Naive B cell (primary cell): ENCODE data around the gene COL15A1. TPM values are rescaled to one million over a fixed set of nuclear protein-coding genes. Genes with fewer than 3 reads are reported as not detected.
A peak's percentile ranks its signal among the peaks of the same experiment; 100 is the strongest.

Experiments
- ATAC-seq, 2 donors: fragments of 150-1000 bp; cut with Tn5 transposase; 2 replicates each; pipeline ENCODE4 v1.10.0; 2021; ENCODE audit warnings: low read depth in 2 of 2, mild to moderate bottlenecking in 2 of 2, moderate library complexity in 2 of 2
- DNase-seq: peaks from one replicate; pipeline ENCODE4 v3.0.0; 2022
- H3K27ac Mint-ChIP-seq, 6 donors: one replicate each; pipeline ENCODE4 v1.8.0; 2020 to 2022; ENCODE audit warnings: mild to moderate bottlenecking in 6 of 6, mixed read lengths in 6 of 6, moderate library complexity in 5 of 6, inconsistent platforms in 2 of 6
- H3K27me3 Mint-ChIP-seq, 3 donors: one replicate each; pipeline ENCODE4 v1.8.0; 2021 to 2022; ENCODE audit warnings: mixed read lengths in 3 of 3, mild to moderate bottlenecking in 1 of 3
- H3K36me3 Mint-ChIP-seq, 2 donors: one replicate each; pipeline ENCODE4 v1.8.0; 2020 to 2022; ENCODE audit warnings: mixed read lengths in 2 of 2, inconsistent platforms in 1 of 2, mild to moderate bottlenecking in 1 of 2
- H3K4me1 Mint-ChIP-seq, 3 donors: one replicate each; pipeline ENCODE4 v1.8.0; 2020 to 2022; ENCODE audit warnings: mixed read lengths in 3 of 3, inconsistent platforms in 1 of 3, mild to moderate bottlenecking in 1 of 3, moderate library complexity in 1 of 3
- H3K4me3 Mint-ChIP-seq, 8 donors: one replicate each; pipeline ENCODE4 v1.8.0; 2020 to 2022; ENCODE audit warnings: mild to moderate bottlenecking in 8 of 8, mixed read lengths in 8 of 8, moderate library complexity in 8 of 8, inconsistent platforms in 2 of 8
- H3K9me3 Mint-ChIP-seq, 7 donors: one replicate each; pipeline ENCODE4 v1.8.0; 2020 to 2022; ENCODE audit warnings: mixed read lengths in 7 of 7, mild to moderate bottlenecking in 5 of 7, inconsistent platforms in 2 of 7, moderate library complexity in 1 of 7
- polyA plus RNA-seq, 6 donors: library from polyadenylated mRNA; unstranded; fragments of 300-500 nt; fragmentation: Illumina TruSeq; gene quantifications; one replicate each; pipeline ENCODE4 v1.2.3, GENCODE V29; 2021; ENCODE audit warnings: low read depth in 6 of 6

COL15A1 gene
- polyA plus RNA-seq, 6 donors from 2014 or later, result not detected

DNA sequence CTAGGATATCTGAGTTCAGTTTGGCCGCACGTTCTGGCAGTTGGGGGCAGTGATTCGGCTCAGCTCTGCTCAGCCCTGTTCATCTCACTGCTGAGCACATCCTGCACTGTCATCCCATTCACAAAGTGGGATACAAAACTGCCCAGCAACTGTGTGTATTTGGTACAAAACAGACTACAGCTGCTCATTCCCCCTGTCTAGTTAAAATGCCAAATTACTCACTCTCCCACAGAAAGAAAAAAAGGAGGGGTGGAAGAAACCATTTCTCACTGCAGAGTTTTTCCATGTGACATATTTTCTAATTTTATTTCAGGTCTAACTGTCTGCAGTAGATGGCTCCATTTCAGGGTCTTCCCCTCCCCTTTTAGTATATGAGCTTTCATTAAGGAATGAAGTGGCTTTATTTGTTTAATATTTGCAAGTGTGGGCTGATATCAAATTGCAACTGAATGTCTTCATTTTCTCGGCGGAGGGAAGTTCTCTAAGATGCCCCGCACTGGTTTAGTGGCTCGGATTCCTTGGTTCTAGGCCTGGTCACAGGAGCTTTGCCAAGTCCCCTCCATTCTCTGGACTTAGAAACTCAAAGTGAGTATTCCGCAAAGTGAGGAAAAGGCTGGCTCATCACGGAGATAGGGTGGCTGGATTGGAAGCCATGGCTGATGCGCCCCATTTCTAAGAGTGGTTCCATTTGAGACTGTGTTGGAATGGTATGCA, 14.7 kb downstream of the COL15A1 start:
- Mint-ChIP-seq H3K36me3 (peaks cover 5 to 12% of the 10 kb centered on the region in 2 donors), H3K4me1 (no peaks in the 10 kb centered on the region), H3K4me3 (no peak overlapping the region), H3K9me3 (peaks cover under 1 to 12% (median 10%) of the 10 kb centered on the region in 7 donors), H3K27me3 (peaks cover 27 to 45% (median 34%) of the 10 kb centered on the region in 3 donors), H3K27ac (no peak overlapping the region)
- DNase-seq (no peak), ATAC-seq (no peak)

DNA sequence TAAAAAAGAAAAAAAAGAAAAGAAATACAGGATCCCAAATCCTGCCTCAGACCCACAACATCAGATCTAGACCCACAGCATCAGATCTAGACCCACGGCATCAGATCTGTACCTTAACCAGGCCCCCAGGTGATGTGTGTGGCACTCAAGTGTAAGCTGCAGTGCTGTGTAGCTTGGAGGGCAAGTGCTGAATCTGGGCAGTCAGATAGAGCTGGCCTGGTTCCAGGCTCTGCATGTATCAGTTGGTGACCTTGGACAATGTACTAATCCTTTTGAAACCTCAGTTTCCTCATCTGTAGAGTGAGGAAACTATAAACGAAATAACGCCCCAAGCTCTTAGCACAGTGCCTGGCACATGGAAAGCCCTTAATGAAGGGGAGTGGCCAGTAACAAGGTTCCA, 16.7 kb downstream of the COL15A1 start:
- DNase-seq (no peak), ATAC-seq (no peak)
- H3K9me3 Mint-ChIP-seq, result peaks cover 0 to 12% (median 10%) of the 10 kb centered on the region in 7 donors
- H3K4me1 Mint-ChIP-seq, result no peaks in the 10 kb centered on the region
- no peak overlapping the region for H3K4me3 Mint-ChIP-seq
- H3K27me3 Mint-ChIP-seq, result peaks cover 11 to 32% (median 28%) of the 10 kb centered on the region in 3 donors
- H3K27ac Mint-ChIP-seq, result no peak overlapping the region
- peaks cover 5 to 12% of the 10 kb centered on the region in 2 donors for H3K36me3 Mint-ChIP-seq

DNA sequence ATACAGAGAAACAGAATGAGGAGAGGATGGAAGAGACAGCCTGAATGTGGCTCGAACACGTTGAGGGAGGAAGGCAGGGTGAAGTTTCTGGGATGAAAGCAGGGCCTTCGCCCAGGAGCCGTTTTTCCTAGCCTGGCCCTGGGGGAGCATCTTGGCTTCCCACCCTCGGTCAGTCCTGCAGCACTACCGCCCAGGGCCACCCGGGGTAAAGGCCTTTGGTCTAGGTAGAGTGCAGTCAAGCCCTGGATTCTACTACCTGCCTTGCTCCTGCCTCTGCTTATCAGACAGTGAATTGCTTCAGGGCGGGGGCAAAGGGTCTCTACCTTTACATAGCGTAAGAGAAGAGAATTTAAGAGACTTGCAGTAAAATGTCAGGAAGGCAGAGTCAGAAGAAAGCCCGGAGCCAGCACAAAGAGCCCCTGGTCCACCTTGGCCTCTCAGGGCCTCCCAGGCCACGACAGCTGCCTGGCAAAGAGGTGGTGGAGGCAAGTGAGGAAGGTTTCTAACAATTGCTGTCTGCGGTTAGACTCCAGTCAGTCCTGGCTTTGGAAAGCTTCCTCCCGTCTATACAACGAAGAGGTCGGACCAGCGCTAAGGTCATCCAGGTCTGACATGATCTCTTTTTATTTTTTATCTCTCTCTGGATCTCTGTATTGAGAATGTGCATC, 17.9 kb downstream of the COL15A1 start:
- peaks cover 10 to 32% (median 28%) of the 10 kb centered on the region in 3 donors for H3K27me3 Mint-ChIP-seq
- no peak overlapping the region for H3K27ac Mint-ChIP-seq
- DNase-seq (no peak), ATAC-seq (no peak)
- H3K36me3 Mint-ChIP-seq, result peaks cover 5 to 12% of the 10 kb centered on the region in 2 donors
- no peak overlapping the region for H3K4me3 Mint-ChIP-seq
- no peaks in the 10 kb centered on the region for H3K4me1 Mint-ChIP-seq
- H3K9me3 Mint-ChIP-seq, result peaks cover 0 to 12% (median 8%) of the 10 kb centered on the region in 7 donors

DNA sequence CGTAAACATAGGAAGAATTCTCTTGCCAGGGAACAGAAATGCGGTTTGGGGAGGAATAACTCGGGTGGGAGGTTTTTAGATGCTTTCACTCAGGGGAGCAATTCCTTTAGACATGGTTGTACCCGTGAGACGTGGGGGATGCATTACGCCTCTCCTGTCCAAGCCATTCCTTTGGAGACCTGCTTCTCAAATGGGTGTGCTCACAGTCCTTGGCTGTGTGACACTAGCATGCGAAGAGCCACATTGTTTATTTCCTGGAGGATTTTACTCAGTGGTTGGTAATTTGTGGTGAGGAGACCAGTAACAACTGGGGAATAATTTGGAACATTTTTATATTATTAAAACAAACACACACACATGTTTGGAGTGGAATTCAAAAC, 18.5 kb downstream of the COL15A1 start:
- Mint-ChIP-seq H3K27ac (peak overlapping the region in 1 of 6 donors; percentile 69), H3K9me3 (peaks cover 0 to 7% (median 4%) of the 10 kb centered on the region in 7 donors), H3K4me1 (no peaks in the 10 kb centered on the region), H3K36me3 (peaks cover 5 to 7% of the 10 kb centered on the region in 2 donors), H3K27me3 (peaks cover 14 to 32% (median 28%) of the 10 kb centered on the region in 3 donors), H3K4me3 (no peak overlapping the region)
- no peak for ATAC-seq
- no peak for DNase-seq

DNA sequence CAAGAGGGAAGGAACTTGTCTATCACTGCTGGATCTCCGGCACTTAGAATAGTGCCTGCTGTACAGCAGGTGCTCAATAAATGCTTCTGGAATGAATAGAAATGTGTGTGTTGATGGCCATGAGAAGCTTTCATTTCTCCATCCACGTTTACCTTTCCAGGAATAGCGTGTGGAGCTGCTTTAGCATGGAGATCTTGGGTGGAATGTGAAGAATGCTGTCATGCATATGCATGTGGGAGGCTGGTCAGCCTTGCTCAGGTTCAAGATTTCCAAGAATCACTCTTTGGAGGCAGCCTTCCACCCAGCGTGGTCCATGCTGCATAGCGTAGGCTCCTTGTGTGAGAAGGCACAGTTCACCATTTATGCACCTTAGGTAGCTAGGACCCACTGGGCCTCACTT, 19.2 kb downstream of the COL15A1 start:
- Mint-ChIP-seq H3K27me3 (peaks cover 14 to 32% (median 26%) of the 10 kb centered on the region in 3 donors), H3K4me3 (no peak overlapping the region), H3K9me3 (peaks cover 0 to 3% (median under 1%) of the 10 kb centered on the region in 7 donors), H3K27ac (peak overlapping the region in 1 of 6 donors; percentile 8), H3K4me1 (no peaks in the 10 kb centered on the region), H3K36me3 (peaks cover under 1 to 5% of the 10 kb centered on the region in 2 donors)
- no peak for DNase-seq
- ATAC-seq, result no peak

DNA sequence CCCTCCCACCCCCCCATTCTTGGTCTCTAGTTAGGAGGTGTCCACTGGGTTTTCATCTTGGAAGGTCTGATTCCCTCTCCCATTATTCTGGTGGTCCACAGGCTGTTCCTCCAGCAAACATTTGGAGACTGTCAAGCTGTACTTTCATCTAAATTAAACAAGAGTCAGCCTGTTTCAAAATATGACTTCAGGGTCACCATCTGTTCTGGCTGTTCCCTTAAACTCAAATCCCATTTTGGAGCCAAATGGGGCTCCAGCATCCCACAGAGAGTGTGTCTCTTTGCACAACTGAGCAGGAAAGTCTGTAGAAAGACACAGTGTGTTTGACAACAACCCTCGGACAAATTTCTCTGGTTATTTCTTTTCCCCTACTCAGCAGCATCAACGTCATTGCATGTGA, 20.5 kb downstream of the COL15A1 start:
- no peak overlapping the region for H3K4me3 Mint-ChIP-seq
- H3K9me3 Mint-ChIP-seq, result no peaks in the 10 kb centered on the region
- DNase-seq (no peak), ATAC-seq (no peak)
- H3K4me1 Mint-ChIP-seq, result no peaks in the 10 kb centered on the region
- H3K36me3 Mint-ChIP-seq, result no peaks in the 10 kb centered on the region
- H3K27me3 Mint-ChIP-seq, result peaks cover 14 to 31% (median 22%) of the 10 kb centered on the region in 3 donors
- H3K27ac Mint-ChIP-seq, result no peak overlapping the region

DNA sequence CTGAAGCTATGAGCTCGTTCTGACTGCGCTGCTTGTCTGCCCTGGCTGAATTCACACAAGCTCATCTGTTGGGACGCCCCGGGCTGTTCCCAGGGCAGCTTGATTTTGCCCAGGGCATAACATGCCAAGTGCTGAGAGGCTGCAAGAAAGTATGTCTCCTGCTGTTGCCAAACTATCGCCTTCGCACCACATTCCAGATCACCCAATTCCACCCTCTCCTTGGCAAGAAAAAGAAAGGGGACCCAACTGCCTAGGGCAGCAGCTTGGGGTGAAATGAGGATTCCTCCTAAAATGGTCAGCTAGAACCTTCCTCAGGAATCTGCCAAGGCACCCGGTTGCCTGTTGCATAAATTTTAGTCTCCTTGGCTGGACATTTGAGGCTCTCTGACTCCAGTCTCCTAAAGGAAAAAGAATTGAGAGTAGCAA, 21.2 kb downstream of the COL15A1 start:
- Mint-ChIP-seq H3K36me3 (no peaks in the 10 kb centered on the region), H3K27ac (peak overlapping the region in 1 of 6 donors; percentile 24), H3K4me3 (no peak overlapping the region), H3K4me1 (no peaks in the 10 kb centered on the region), H3K9me3 (no peaks in the 10 kb centered on the region), H3K27me3 (peaks cover 8 to 24% (median 15%) of the 10 kb centered on the region in 3 donors)
- DNase-seq (no peak), ATAC-seq (no peak)

DNA sequence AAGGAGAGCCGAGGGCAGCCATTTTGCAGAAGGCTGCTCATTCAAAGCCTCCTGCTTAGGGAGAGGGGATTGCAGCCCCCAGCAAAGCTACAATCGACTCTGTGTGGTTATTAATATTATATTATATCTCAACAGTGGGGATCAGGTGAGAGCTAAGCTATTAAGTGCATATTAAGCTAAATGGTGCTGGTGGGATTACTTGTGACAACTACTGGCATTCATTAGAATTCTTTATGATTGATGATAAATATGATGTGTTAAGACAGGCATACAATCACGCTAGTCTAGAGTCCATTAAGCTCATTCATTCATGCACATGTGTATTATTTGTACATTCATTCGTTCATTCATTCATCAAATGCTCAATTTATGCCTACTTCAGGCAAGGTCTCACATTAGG, 23.0 kb downstream of the COL15A1 start:
- Mint-ChIP-seq H3K9me3 (no peaks in the 10 kb centered on the region), H3K36me3 (no peaks in the 10 kb centered on the region), H3K4me1 (no peaks in the 10 kb centered on the region), H3K27ac (no peak overlapping the region), H3K27me3 (peaks cover 9 to 16% (median 13%) of the 10 kb centered on the region in 3 donors), H3K4me3 (no peak overlapping the region)
- ATAC-seq (no peak), DNase-seq (no peak)

DNA sequence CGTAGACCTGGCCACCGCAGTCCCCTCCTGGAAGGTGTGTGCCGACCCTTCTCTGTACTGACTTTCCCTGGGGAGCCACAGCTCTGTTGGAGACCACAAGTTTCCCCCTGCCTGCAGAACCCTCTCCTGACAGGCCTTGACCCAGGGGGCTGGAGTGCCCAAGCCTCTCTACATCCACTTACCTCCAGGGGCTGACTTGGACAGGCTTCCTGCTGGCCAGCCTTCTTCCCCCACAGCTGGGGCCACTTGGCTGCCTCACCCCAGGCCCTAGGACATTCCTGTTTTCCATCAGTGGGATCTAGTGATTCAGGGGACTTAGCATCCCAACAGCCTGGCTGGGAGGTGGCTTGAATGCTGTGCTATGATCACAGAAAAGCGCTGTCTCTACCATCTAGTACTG, 23.6 kb downstream of the COL15A1 start:
- Mint-ChIP-seq H3K9me3 (no peaks in the 10 kb centered on the region), H3K4me3 (no peak overlapping the region), H3K27ac (no peak overlapping the region), H3K27me3 (peaks cover 9 to 18% (median 9%) of the 10 kb centered on the region in 3 donors), H3K4me1 (no peaks in the 10 kb centered on the region), H3K36me3 (no peaks in the 10 kb centered on the region)
- DNase-seq (no peak), ATAC-seq (no peak)

DNA sequence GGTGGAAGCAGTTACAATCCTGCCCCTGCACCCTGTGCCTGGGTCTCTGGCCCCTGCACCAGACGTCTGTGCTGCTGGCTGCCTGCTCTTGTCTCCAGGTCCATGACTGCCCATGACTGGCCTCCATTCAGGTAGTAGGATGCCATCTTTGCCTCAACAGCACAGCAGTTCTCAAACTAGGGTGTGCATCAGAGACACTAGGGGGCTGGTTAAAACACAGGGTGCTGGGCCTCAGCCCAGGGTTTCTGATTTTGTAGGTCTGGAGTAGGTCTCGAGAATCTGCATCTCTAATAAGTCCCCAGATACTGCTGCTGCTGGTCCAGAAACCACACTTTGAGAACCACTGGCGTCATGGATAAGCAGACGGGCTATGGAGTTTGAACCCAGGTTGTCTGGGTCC, 24.0 kb downstream of the COL15A1 start:
- ATAC-seq (no peak), DNase-seq (no peak)
- H3K4me3 Mint-ChIP-seq, result no peak overlapping the region
- H3K4me1 Mint-ChIP-seq, result no peaks in the 10 kb centered on the region
- peaks cover 7 to 21% (median 9%) of the 10 kb centered on the region in 3 donors for H3K27me3 Mint-ChIP-seq
- no peaks in the 10 kb centered on the region for H3K9me3 Mint-ChIP-seq
- H3K36me3 Mint-ChIP-seq, result no peaks in the 10 kb centered on the region
- no peak overlapping the region for H3K27ac Mint-ChIP-seq

DNA sequence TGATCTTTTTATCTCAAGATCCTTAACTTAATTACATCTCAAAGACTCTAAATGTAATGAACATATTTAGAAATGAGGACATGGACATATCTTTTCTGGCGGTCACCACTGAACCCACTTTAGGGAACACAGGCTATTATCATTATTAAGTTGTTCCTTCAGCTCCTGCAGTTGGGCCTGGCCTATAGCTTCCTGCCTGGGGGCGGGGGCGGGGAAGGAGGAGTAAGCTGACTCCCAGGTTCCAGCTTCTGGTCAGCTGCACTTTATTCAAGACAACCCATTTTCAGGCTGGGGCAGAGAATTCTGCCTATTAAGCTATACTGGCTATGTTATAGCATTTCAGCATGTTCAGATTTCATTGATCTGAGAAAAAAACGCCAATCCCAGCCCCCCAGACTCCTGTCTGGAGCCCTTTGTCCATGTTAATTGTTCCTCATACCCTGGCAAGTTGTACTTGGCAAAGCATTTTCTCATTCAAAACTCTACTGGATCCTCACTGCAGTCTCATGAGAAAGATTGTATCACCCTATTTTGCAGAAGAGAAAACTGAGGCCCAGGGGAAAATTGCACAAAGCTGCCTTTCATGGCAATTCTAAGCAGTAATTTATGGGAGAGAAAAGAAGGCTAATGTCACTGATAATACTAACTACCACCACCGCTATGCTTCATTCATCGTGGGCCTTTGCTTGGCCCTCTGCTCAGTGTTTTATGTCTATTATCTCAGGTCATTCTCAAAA, 25.1 kb downstream of the COL15A1 start:
- Mint-ChIP-seq H3K27me3 (peaks cover 9 to 26% (median 17%) of the 10 kb centered on the region in 3 donors), H3K4me3 (no peak overlapping the region), H3K9me3 (no peaks in the 10 kb centered on the region), H3K27ac (peak overlapping the region in 1 of 6 donors; percentile 33), H3K36me3 (no peaks in the 10 kb centered on the region), H3K4me1 (no peaks in the 10 kb centered on the region)
- no peak for DNase-seq
- ATAC-seq, result no peak

DNA sequence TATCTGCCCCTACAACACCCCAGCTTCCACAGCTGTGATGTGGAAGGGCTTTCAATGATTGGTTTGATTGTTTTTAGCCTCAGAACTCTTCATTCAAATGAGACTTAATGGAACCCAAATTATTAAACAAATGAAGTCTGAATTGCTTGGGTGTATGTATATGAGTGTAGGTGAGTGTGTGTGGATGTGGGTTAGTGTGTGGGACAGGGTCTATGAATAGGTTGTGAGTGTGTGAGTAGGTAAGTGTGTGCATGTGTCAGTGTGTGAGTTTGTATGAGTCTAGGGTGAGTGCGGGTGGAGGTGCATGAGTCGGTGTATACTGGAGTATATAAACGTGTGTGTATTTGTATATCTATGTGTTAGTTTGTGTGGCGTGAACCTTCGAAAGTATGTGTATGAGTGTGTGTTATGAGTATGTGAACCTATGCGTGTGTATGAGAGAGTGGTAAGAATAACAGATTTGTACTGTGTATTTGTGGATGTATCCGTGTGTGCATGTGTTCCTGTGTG, 26.9 kb downstream of the COL15A1 start:
- Mint-ChIP-seq H3K9me3 (no peaks in the 10 kb centered on the region), H3K4me1 (peaks cover 0 to 4% (median 0%) of the 10 kb centered on the region in 3 donors), H3K27me3 (peaks cover 12 to 33% (median 23%) of the 10 kb centered on the region in 3 donors), H3K36me3 (no peaks in the 10 kb centered on the region), H3K27ac (no peak overlapping the region), H3K4me3 (no peak overlapping the region)
- DNase-seq (no peak), ATAC-seq (no peak)

DNA sequence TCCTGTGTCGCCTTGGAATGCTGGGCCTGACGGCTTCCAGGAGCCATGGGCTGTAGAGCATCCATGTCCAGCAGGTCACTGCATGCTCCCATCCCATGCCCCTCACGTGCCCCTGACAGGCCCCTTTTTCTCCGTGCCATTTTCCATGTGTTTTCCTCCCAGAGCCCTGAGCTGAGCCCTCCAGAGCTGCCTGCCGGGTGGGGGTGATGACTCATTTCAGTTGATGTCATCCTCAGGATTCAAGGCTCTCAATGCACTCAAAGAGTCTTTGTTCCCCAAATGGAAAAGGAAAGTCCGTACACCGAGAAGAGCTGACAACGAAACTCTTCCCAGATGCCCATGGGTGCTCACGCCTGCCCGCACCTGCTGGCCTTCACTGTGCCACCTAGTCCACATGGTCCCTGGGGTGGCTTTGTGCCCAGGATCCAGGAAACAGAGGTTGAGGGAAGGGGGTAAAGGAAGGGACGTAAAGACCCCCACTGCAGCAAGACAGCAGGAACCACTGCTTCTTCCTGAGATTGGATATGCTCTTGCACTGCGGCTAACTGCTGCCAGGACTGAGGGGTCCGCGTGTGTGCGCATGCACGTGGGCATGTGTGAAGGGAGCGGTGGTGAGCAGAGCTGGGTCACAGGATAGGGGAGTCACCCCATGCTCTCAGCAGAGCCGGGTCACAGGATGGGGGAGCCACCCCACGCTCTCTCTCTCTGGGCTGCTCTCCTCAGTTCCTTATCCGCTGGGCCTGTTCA, 27.6 kb downstream of the COL15A1 start:
- DNase-seq (no peak), ATAC-seq (no peak)
- Mint-ChIP-seq H3K9me3 (no peaks in the 10 kb centered on the region), H3K27me3 (peaks cover 18 to 40% (median 23%) of the 10 kb centered on the region in 3 donors), H3K27ac (no peak overlapping the region), H3K36me3 (no peaks in the 10 kb centered on the region), H3K4me3 (no peak overlapping the region), H3K4me1 (peaks cover 0 to 9% (median 0%) of the 10 kb centered on the region in 3 donors)
